A549 treated with AZD9567 at 1 μM for 4 hours (cell line): ENCODE results near the gene RTP2. TPM values are rescaled to one million over a fixed set of nuclear protein-coding genes. Genes with fewer than 3 reads are reported as not detected.

Experiments
- total RNA-seq: library from RNA; stranded (reverse); fragments of 200-300 nt; extraction: Qiagen RNA extraction; gene quantifications from 5 replicates; pipeline ENCODE4 v1.2.3, GENCODE V29; 2022; ENCODE audit not compliant: insufficient read depth

Gene RTP2
- not detected in 5 replicates for total RNA-seq

DNA sequence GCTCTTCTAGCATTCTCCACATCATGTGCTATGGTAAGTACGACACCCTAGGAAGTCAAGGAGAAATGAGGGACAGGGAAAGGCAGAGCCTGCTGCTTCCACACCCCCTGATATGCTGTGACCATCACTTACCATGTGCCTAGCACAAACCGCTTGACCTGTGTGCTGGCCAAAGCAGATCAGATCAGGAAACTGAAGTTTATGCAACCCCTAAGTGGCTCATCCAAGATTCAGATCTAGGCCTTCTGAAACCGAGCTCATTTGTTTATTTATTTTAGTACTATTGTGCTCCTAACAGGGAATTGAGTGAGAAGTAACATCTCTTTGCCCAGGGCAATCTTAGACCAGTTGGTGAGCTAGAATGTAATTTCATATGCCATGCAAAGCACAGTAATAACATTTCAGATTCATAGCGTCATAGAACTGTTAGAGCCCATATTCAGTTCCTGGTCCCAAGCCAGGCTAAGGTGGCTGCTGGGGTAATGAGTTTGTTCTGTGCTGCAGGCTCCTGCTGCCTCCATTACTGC lies at the start of gene RTP2:
RTP2 (minus strand) TSS at position 51 of the 527 bp plus-strand sequence. CDS start 429 bp downstream, outside the sequence.

GRCh38 chr3:187745201-187746058 lies 43.1 kb upstream of the RTP2 start, which contains the start of gene BCL6:
Gene BCL6 (minus strand): TSS chr3:187745468. CDS start chr3:187733693, 11,775 bp downstream.

GRCh38 chr3:187669675-187670504 lies 32.5 kb downstream of the RTP2 start, which contains the start of gene SST:
Gene SST (minus strand): TSS chr3:187670394. CDS start chr3:187670291, 103 bp downstream.

Other genes with a start within 250 kb of the RTP2 start
- not detected in 5 replicates for gene SST, start 32.2 kb downstream of the RTP2 start, total RNA-seq
- 8.2 to 38.6 TPM (median 12.6 TPM) in 5 replicates for gene BCL6, start 42.9 kb upstream of the RTP2 start, total RNA-seq